K562 (cell line): ENCODE measurements around the gene EFNA2. TPM values are rescaled to one million over a fixed set of nuclear protein-coding genes. Genes with fewer than 3 reads are reported as not detected.

Source experiments
- ATAC-seq: fragments of 200-7000 bp; cut with Tn5 transposase; 3 replicates; pipeline ENCODE4 v1.9.1; 2020; ENCODE audit warnings: moderate library complexity
- BruUV-seq: library from RNA; stranded (reverse); fragments of 400-500 nt; replicated peaks from 2 replicates; lab custom pipeline; 2021; lab: Mats Ljungman, UMichigan
- CTCF ChIA-PET: fragments of 300-600 bp; formaldehyde crosslinking; extraction: SDS; loops from one replicate; lab custom pipeline; 2021; ENCODE audit warnings: low intra/inter-chr PET ratio; lab: Yijun Ruan, JAX
- POLR2A ChIA-PET: fragments of 300-600, 350-650 bp; sonication (Branson Sonifier 250); formaldehyde crosslinking; extraction: SDS; loops from one replicate; lab custom pipeline; 2021; ENCODE audit warnings: antibody characterized with exemption, inconsistent platforms; lab: Yijun Ruan, JAX
- DNase-seq, 4 experiments: peaks; one replicate each; pipeline versions ENCODE4 v3.0.0 to v3.0.0-alpha.2; 2011 to 2018; ENCODE audit warnings: low spot score in 3 of 4, mixed read lengths in 3 of 4; ENCODE audit errors: extremely low read depth in 1 of 4
- FAIRE-seq: peaks from 2 replicates; lab custom pipeline; 2011; peaks lifted over from hg19 to GRCh38; lab: Jason Lieb, UNC
- H2AFZ ChIP-seq: 2 replicates; pipeline ENCODE4 v1.6.0; 2011; ENCODE audit warnings: low read depth, low read length, control low read depth, inconsistent platforms
- H3K27ac ChIP-seq: fragments of 200-600 bp; 3 replicates; pipeline ENCODE4 v1.8.0; 2011; ENCODE audit warnings: low read depth, mild to moderate bottlenecking, control low read depth, inconsistent platforms, low read length, moderate library complexity, mixed read lengths; ENCODE audit errors: extremely low read depth
- H3K27me3 ChIP-seq, 2 experiments: fragments of 300-600 bp in 1 of 2; 2 replicates in 1 of 2; 3 replicates in 1 of 2; pipeline versions ENCODE4 v1.6.0 to v1.8.0; 2011; ENCODE audit warnings: inconsistent platforms in 2 of 2, low read length in 2 of 2, mild to moderate bottlenecking in 1 of 2, mixed read lengths in 1 of 2, moderate library complexity in 1 of 2; ENCODE audit not compliant: control insufficient read depth in 2 of 2, insufficient read depth in 2 of 2
- H3K36me3 ChIP-seq: fragments of 300-600 bp; 3 replicates; pipeline ENCODE4 v1.8.0; 2011; ENCODE audit warnings: mild to moderate bottlenecking, low read length, inconsistent platforms; ENCODE audit not compliant: control insufficient read depth, insufficient read depth
- H3K4me1 ChIP-seq, 2 experiments: fragments of 200-600 bp in 1 of 2; replicated peaks in 1 of 2; 2 replicates in 1 of 2; 3 replicates in 1 of 2; pipeline versions ENCODE4 v1.5.1 to v1.8.0; 2011; ENCODE audit warnings: inconsistent platforms in 2 of 2, low read length in 2 of 2, mild to moderate bottlenecking in 1 of 2, mixed read lengths in 1 of 2, moderate library complexity in 1 of 2; ENCODE audit not compliant: control insufficient read depth in 2 of 2, insufficient read depth in 2 of 2
- H3K4me2 ChIP-seq: 2 replicates; pipeline ENCODE4 v1.6.1; 2011; ENCODE audit warnings: low read length, control low read depth, inconsistent platforms, mixed read lengths; ENCODE audit not compliant: insufficient read depth
- H3K4me3 ChIP-seq: fragments of 200-600 bp; sonication (generic), shearing (Covaris generic); 2 replicates; pipeline ENCODE4 v1.5.1; 2016; ENCODE audit warnings: control low read depth, inconsistent platforms
- H3K79me2 ChIP-seq: fragments of 200-600 bp; 3 replicates; pipeline ENCODE4 v1.8.0; 2011; ENCODE audit warnings: low read length, inconsistent platforms; ENCODE audit not compliant: control insufficient read depth, insufficient read depth
- H3K9ac ChIP-seq, 2 experiments: 2 replicates each; pipeline versions ENCODE4 v1.6.0 to v1.6.1; 2011; ENCODE audit warnings: low read depth in 2 of 2, low read length in 2 of 2, control low read depth in 1 of 2, inconsistent platforms in 1 of 2, mild to moderate bottlenecking in 1 of 2, mixed read lengths in 1 of 2; ENCODE audit not compliant: insufficient read depth in 1 of 2
- H3K9me1 ChIP-seq: one replicate; pipeline ENCODE4 v1.6.0; 2011; ENCODE audit warnings: inconsistent platforms, mild to moderate bottlenecking, low read length, moderate library complexity; ENCODE audit not compliant: control insufficient read depth, insufficient read depth
- H3K9me3 ChIP-seq: replicated peaks from 2 replicates; pipeline ENCODE4 v1.5.1; 2011; ENCODE audit warnings: low read depth, low read length, inconsistent platforms; ENCODE audit not compliant: control insufficient read depth, insufficient read depth
- H4K20me1 ChIP-seq: replicated peaks from 2 replicates; pipeline ENCODE4 v1.6.1; 2011; ENCODE audit warnings: low read length, inconsistent platforms, mixed read lengths; ENCODE audit not compliant: control insufficient read depth, insufficient read depth
- CHD1 ChIP-seq: fragments of 200-600 bp; sonication (generic); IDR thresholded peaks from one replicate; pipeline ENCODE4 v1.6.1; 2012; ENCODE audit warnings: mild to moderate bottlenecking, moderate library complexity, low read length, inconsistent platforms
- CREM ChIP-seq: IDR thresholded peaks from 2 replicates; pipeline ENCODE4 v1.6.1; 2014; ENCODE audit warnings: antibody characterized with exemption, low read depth
- CTCFL ChIP-seq: IDR thresholded peaks from 2 replicates; pipeline ENCODE4 v1.6.1; 2011; ENCODE audit warnings: borderline replicate concordance, low read depth, mild to moderate bottlenecking, moderate library complexity, low read length; ENCODE audit not compliant: insufficient read depth, poor library complexity, severe bottlenecking
- DMBX1 ChIP-seq: fragments of 250-450 bp; sonication (Bioruptor Pico); IDR thresholded peaks from 2 replicates; pipeline ENCODE4 v1.8.0; 2022; ENCODE audit warnings: inconsistent platforms, mild to moderate bottlenecking, moderate library complexity, borderline replicate concordance
- HMGN3 ChIP-seq: IDR thresholded peaks from 2 replicates; pipeline ENCODE4 v1.6.1; 2011; ENCODE audit warnings: borderline replicate concordance, low read depth, mild to moderate bottlenecking, mixed read lengths, low read length; ENCODE audit not compliant: insufficient read length; ENCODE audit errors: extremely low read depth
- NBN ChIP-seq: fragments of 450-650 bp; IDR thresholded peaks from 2 replicates; pipeline ENCODE4 v1.6.1; 2016; ENCODE audit warnings: low read depth, mild to moderate bottlenecking
- SOX6 ChIP-seq: fragments of 450-650 bp; IDR thresholded peaks from 2 replicates; pipeline ENCODE4 v1.6.1; 2014; ENCODE audit warnings: mild to moderate bottlenecking
- SPI1 ChIP-seq: IDR thresholded peaks from 2 replicates; pipeline ENCODE4 v1.6.1; 2011; ENCODE audit warnings: low read depth, low read length, control low read depth, borderline replicate concordance
- TAF7 ChIP-seq: fragments of 450-650 bp; IDR thresholded peaks from 2 replicates; pipeline ENCODE4 v1.6.1; 2016; ENCODE audit warnings: missing genetic modification characterization, missing compliant biosample characterization
- UBTF ChIP-seq, 2 experiments: IDR thresholded peaks; 2 replicates each; pipeline ENCODE4 v1.6.1; 2012; ENCODE audit warnings: improper control_type of control experiment in 2 of 2, low read depth in 2 of 2, low read length in 2 of 2, borderline replicate concordance in 1 of 2
- WGBS: fragments of 100-300 bp; shearing (Covaris generic); methylation state at CpG from one replicate; pipeline ENCODE4 v1.1.6; 2016; ENCODE audit warnings: low coverage, mixed read lengths; ENCODE audit not compliant: insufficient coverage; ENCODE audit errors: missing lambda C conversion rate; 5-methylcytosine and 5-hydroxymethylcytosine counted together
- in situ Hi-C: fragments of 300-500 bp; cut with MboI; formaldehyde crosslinking; loops from 4 replicates; pipeline ENCODE4 v1.15.0; 2018; ENCODE audit warnings: inconsistent platforms, mixed read lengths
- intact Hi-C: fragments of 100-400 bp; cut with micrococcal nuclease; formaldehyde crosslinking; loops from 2 replicates; pipeline ENCODE4 v1.14.2; 2022
- polyA plus RNA-seq, 8 experiments: library from polyadenylated mRNA; depleted of rRNA in 4 of 8; stranded (reverse) in 5 of 8; unstranded in 3 of 8; fragments of >200 nt; fragmentation: Nextera tagmentation in 2 of 8; fragmentation: Illumina TruSeq in 1 of 8; extraction: Ambion mirVana in 2 of 8; extraction: Trizol in 1 of 8; gene quantifications; 2 replicates each; pipeline versions ENCODE4 v1.2.1 to v1.2.3, GENCODE V29; 2011 to 2014; ENCODE audit warnings: inconsistent platforms in 1 of 8, missing spikeins in 1 of 8
- total RNA-seq, 7 experiments: library from RNA; depleted of rRNA in 6 of 7; stranded (reverse); fragments of >200 nt in 6 of 7; fragmentation: Illumina TruSeq in 2 of 7; extraction: Trizol in 2 of 7; gene quantifications; 2 replicates each; pipeline versions ENCODE4 v1.2.1 to v1.2.3, GENCODE V29; 2011 to 2021; ENCODE audit warnings: low replicate concordance in 1 of 7
- TF ChIP-seq, protein P1 (sequence below), 2 experiments: fragments of 150-350 bp in 1 of 2; IDR thresholded peaks; 2 replicates each; pipeline ENCODE4 v1.6.1; 2012 to 2016; ENCODE audit warnings: low read depth in 2 of 2, low read length in 2 of 2, mild to moderate bottlenecking in 1 of 2, moderate library complexity in 1 of 2

The EFNA2 gene
- total and polyA plus RNA-seq, 9 of the 15 experiments (the other 6 are each of a cell fraction or from before 2014, with no cell fraction given), result 0.11 to 0.44 (median 0.15) TPM; not detected in 6

DNA sequence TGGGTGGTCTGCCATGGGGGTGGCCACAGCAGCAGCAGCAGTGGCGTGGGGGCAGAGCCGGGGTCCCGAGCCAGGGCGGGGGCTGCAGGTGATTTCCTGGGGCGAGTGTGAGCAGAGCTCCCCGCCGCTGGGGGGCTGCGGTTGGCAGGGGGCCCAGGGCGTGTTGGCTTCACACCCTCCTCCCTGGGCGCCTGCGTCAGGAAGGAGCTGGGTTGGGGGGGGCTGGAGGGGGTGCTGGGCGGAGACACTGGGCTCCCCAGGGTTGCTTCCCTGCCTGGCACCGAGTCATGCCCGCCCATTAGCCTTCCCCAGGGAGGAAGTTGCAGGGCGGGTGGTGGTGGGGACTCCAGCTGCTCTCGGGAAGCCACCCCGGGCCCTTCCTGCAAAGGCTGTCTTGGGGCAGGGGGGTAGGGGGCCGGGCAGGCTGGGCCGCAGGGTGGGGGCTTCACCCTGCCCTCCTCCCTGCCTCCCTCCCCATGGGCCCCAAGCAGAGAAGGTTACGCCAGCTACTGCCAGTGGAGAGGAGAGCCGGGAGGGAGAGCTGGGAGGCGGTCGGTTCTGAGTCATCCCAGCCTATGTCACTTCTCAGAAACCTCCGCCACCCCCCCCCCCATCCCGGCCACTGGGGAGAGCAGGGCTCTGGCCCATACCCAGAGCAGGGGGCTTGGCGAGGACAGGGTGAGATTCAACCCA lies 32.7 kb upstream of the EFNA2 start:
- 3% methylated on average over 14 of the region's 26 CpGs for WGBS
- ChIA-PET POLR2A (interaction anchor here (0.6 to 7.8 kb wide), 8 partner anchors 9 to 634 kb away, joined by 3 to 88 read pairs (median 4); partner anchors contain the start of genes CIRBP and FAM174C), CTCF (interaction anchor here (0.6 to 1.3 kb wide), 2 partner anchors 13 to 408 kb away, joined by 3 to 5 read pairs; no protein-coding TSS in a partner anchor)
- intact Hi-C loops, result no loop called here
- no peak overlapping the region for H2AFZ ChIP-seq
- H3K9me1 ChIP-seq, result no peaks in the 10 kb centered on the region
- in situ Hi-C loops, result no loop called here
- H3K36me3 ChIP-seq, result peaks cover 62% of the 10 kb centered on the region; the same call in 2 of the 3 replicates
- 0 out of 2 replicates have a peak, but pooled peaks cover 4% of the 10 kb centered on the region for H4K20me1 ChIP-seq
- no peaks in the 10 kb centered on the region for H3K9me3 ChIP-seq
- H3K4me1 ChIP-seq, result peaks cover 22 to 96% of the 10 kb centered on the region in 2 experiments; a peak in 4 of 5 replicates
- peak in 2 of 4 experiments; percentile 72 to 88 for DNase-seq
- H3K27me3 ChIP-seq, result no peaks in the 10 kb centered on the region
- ATAC-seq, result peak; percentile 57
- BruUV-seq, result no TSS peak
- FAIRE-seq, result peak; percentile 89
- peak overlapping the region; percentile 82 for H3K27ac ChIP-seq
- H3K79me2 ChIP-seq, result peaks cover 70% of the 10 kb centered on the region
- H3K4me2 ChIP-seq, result peak overlapping the region; percentile 84
- H3K4me3 ChIP-seq, result peak overlapping the region; percentile 93
- peak overlapping the region; percentile 79 to 96 for H3K9ac ChIP-seq
- TF ChIP-seq, protein P1, sequence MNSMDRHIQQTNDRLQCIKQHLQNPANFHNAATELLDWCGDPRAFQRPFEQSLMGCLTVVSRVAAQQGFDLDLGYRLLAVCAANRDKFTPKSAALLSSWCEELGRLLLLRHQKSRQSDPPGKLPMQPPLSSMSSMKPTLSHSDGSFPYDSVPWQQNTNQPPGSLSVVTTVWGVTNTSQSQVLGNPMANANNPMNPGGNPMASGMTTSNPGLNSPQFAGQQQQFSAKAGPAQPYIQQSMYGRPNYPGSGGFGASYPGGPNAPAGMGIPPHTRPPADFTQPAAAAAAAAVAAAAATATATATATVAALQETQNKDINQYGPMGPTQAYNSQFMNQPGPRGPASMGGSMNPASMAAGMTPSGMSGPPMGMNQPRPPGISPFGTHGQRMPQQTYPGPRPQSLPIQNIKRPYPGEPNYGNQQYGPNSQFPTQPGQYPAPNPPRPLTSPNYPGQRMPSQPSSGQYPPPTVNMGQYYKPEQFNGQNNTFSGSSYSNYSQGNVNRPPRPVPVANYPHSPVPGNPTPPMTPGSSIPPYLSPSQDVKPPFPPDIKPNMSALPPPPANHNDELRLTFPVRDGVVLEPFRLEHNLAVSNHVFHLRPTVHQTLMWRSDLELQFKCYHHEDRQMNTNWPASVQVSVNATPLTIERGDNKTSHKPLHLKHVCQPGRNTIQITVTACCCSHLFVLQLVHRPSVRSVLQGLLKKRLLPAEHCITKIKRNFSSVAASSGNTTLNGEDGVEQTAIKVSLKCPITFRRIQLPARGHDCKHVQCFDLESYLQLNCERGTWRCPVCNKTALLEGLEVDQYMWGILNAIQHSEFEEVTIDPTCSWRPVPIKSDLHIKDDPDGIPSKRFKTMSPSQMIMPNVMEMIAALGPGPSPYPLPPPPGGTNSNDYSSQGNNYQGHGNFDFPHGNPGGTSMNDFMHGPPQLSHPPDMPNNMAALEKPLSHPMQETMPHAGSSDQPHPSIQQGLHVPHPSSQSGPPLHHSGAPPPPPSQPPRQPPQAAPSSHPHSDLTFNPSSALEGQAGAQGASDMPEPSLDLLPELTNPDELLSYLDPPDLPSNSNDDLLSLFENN (IDR thresholded peaks at IDR 0.05; ENCODE audit: low read depth in 2 of 2, low read length in 2 of 2), result 0 out of 4 replicates have a peak, but pooled peaks of 1 of the 2 experiments have one; percentile 16
- TF ChIP-seq DMBX1 (CRISPR knock-in tag) (peak; percentile 67; the same call in 1 of the 2 replicates), TAF7 (tag) (no peak), NBN (0 out of 2 replicates have a peak, but pooled peaks have one; percentile 34), SOX6 (0 out of 2 replicates have a peak, but pooled peaks have one; percentile 27), HMGN3 (peak; percentile 32), SPI1 (peak; percentile 48; the same call in 1 of the 2 replicates), CHD1 (peak; percentile 24), CTCFL (peak; percentile 16), UBTF (IDR thresholded peaks at IDR 0.05; ENCODE audit: borderline replicate concordance in 1 of 2, low read depth in 2 of 2, low read length in 2 of 2) (peak in 1 of 2 experiments; percentile 23; a peak in 1 of 4 replicates), CREM (peak; percentile 11; the same call in 1 of the 2 replicates)
